Activated CD4-positive, alpha-beta memory T cell treated with anti-CD3 and anti-CD28 coated beads, Interleukin-2, amount 10 ng/mL, durations not matched to agents 7 days and 5 days (primary cell): ENCODE results near the gene MYO3B. TPM values are rescaled to one million over a fixed set of nuclear protein-coding genes. Genes with fewer than 3 reads are reported as not detected.
"Not testable (repeated sequence)": the region's sequence is repeated elsewhere in the genome, so short reads cannot be mapped to it uniquely, and the experiment has no call there.

Source experiments
- CTCF ChIA-PET: fragments of 350-600 bp; sonication (Branson Sonifier 250); formaldehyde crosslinking; loops from one replicate; lab custom pipeline; 2021; ENCODE audit warnings: antibody characterized with exemption, inconsistent platforms; lab: Charles Lee
- POLR2A ChIA-PET: fragments of 350-600 bp; sonication (Branson Sonifier 250); formaldehyde crosslinking; loops from one replicate; lab custom pipeline; 2021; ENCODE audit warnings: antibody characterized with exemption; lab: Charles Lee
- DNase-seq: peaks from one replicate; pipeline ENCODE4 v3.0.0-alpha.2; 2020
- H3K27ac Mint-ChIP-seq: one replicate; pipeline ENCODE4 v1.8.0; 2021; ENCODE audit warnings: mild to moderate bottlenecking, mixed read lengths
- H3K27me3 Mint-ChIP-seq: one replicate; pipeline ENCODE4 v1.8.0; 2021; ENCODE audit warnings: mixed read lengths
- H3K36me3 Mint-ChIP-seq: one replicate; pipeline ENCODE4 v1.8.0; 2021; ENCODE audit warnings: low read depth, mixed read lengths
- H3K4me1 Mint-ChIP-seq: one replicate; pipeline ENCODE4 v1.8.0; 2021; ENCODE audit warnings: mixed read lengths
- H3K4me3 Mint-ChIP-seq: one replicate; pipeline ENCODE4 v1.8.0; 2021; ENCODE audit warnings: mild to moderate bottlenecking, mixed read lengths
- H3K9me3 Mint-ChIP-seq: one replicate; pipeline ENCODE4 v1.8.0; 2021; ENCODE audit warnings: mixed read lengths
- total RNA-seq, 2 experiments: library from RNA; stranded (reverse); gene quantifications; one replicate each; pipeline ENCODE4 v1.2.3, GENCODE V29; 2021

MYO3B gene
- total RNA-seq, 2 experiments from 2014 or later, result 0.18 to 0.38 TPM

- H3K27me3 Mint-ChIP-seq, result peaks cover 7% of the 10 kb centered on the region
- H3K36me3 Mint-ChIP-seq, result no peaks in the 10 kb centered on the region
- H3K4me1 Mint-ChIP-seq, result no peaks in the 10 kb centered on the region
- H3K4me3 Mint-ChIP-seq, result no peak overlapping the region
- DNase-seq, result no peak
- H3K9me3 Mint-ChIP-seq, result no peaks in the 10 kb centered on the region
- ChIA-PET CTCF (no interaction called here), POLR2A (no interaction called here)
- H3K27ac Mint-ChIP-seq, result no peak overlapping the region
These were observed 30.0 kb downstream of the MYO3B start for GRCh38 chr2:170207901-170208300.

GRCh38 chr2:170208967-170209366 lies 31.0 kb downstream of the MYO3B start:
- Mint-ChIP-seq H3K27me3 (peaks cover 5% of the 10 kb centered on the region), H3K4me3 (no peak overlapping the region), H3K36me3 (no peaks in the 10 kb centered on the region), H3K27ac (no peak overlapping the region), H3K4me1 (no peaks in the 10 kb centered on the region), H3K9me3 (no peaks in the 10 kb centered on the region)
- CTCF ChIA-PET, result no interaction called here
- DNase-seq, result no peak
- POLR2A ChIA-PET, result no interaction called here

DNA sequence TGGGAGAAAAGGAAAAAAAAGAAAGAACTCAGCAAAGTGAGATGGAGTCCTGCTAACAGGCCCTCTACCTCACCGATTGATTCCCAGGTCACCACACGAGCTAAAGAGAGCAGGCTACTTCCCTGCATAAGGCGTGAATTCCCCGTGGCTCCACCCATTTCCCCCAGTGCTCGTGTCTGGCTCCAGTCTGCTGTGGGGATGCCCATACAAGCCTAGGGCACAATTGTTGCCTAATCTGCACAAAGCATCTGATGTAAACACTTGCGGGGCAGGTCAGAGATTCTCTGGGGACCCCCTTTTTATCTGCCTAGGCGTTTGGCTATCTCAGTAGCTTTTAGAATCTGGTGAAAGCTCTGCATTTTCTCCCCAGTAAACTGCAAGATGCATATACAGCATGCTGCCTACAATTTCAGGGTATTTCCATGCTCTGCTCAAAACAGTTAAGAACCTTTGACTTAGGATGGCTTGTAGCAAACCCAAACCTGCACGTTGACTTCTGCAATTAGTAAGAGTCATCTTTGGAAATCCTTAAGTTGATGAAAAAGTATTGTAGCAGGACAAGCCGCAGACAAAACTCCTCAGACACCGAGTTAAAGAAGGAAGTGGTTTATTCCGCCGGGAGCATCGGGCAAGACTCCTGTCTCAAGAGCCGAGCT lies 34.8 kb downstream of the MYO3B start:
- H3K27ac Mint-ChIP-seq, result no peak overlapping the region
- no peaks in the 10 kb centered on the region for H3K9me3 Mint-ChIP-seq
- POLR2A ChIA-PET, result no interaction called here
- H3K4me1 Mint-ChIP-seq, result no peaks in the 10 kb centered on the region
- H3K4me3 Mint-ChIP-seq, result no peak overlapping the region
- peaks cover 3% of the 10 kb centered on the region for H3K27me3 Mint-ChIP-seq
- CTCF ChIA-PET, result no interaction called here
- no peak for DNase-seq
- no peaks in the 10 kb centered on the region for H3K36me3 Mint-ChIP-seq

DNA sequence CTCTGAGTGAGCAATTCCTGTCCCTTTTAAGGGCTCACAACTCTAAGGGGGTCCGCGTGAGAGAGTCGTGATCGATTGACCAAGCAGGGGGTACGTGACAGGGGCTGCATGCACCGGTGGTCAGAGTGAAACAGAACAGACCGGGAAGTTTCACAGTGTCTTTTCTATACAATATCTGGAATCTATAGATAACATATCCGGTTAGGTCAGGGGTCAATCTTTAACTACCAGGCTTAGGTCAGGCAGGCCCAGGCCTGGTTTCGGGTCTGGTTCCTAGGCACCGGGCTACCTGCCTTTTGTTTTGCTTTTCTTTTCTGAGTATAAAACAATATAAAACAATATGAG lies 35.3 kb downstream of the MYO3B start:
- CTCF ChIA-PET, DNase-seq, H3K36me3 Mint-ChIP-seq, H3K4me3 Mint-ChIP-seq, H3K9me3 Mint-ChIP-seq, H3K4me1 Mint-ChIP-seq, H3K27me3 Mint-ChIP-seq, H3K27ac Mint-ChIP-seq, POLR2A ChIA-PET: not testable (repeated sequence)

GRCh38 chr2:170213651-170214050 lies 35.7 kb downstream of the MYO3B start:
- H3K27ac Mint-ChIP-seq, result no peak overlapping the region
- ChIA-PET CTCF (no interaction called here), POLR2A (no interaction called here)
- peaks cover 3% of the 10 kb centered on the region for H3K27me3 Mint-ChIP-seq
- no peak for DNase-seq
- no peak overlapping the region for H3K4me3 Mint-ChIP-seq
- H3K9me3 Mint-ChIP-seq, result no peaks in the 10 kb centered on the region
- H3K36me3 Mint-ChIP-seq, result no peaks in the 10 kb centered on the region
- no peaks in the 10 kb centered on the region for H3K4me1 Mint-ChIP-seq

DNA sequence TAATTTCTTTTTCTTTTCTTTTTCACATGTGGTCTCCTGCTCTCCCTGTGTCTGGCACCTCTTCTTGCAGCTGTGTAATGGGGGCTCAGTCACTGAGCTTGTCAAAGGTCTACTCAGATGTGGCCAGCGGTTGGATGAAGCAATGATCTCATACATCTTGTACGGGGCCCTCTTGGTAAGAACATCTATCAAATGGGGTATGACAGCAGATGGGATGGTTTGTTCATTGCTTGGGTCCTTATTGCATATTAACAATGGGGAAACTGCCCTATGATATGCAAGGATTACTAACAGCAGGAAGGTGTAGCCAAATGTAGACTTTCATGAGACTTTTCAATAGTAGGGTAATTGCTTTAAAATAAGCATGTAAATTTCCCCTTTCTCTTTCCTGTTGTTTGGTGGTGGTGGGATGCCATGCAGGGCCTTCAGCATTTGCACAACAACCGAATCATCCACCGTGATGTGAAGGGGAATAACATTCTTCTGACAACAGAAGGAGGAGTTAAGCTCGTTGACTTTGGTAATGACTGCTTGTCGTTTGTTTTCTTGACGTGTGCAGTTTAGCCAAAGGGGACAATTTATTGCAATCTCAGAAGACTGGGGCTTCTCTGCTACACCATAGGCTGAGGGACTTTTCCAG lies 36.5 kb downstream of the MYO3B start:
- no peaks in the 10 kb centered on the region for H3K36me3 Mint-ChIP-seq
- H3K27me3 Mint-ChIP-seq, result peaks cover 3% of the 10 kb centered on the region
- no peak for DNase-seq
- POLR2A ChIA-PET, result no interaction called here
- H3K4me1 Mint-ChIP-seq, result no peaks in the 10 kb centered on the region
- CTCF ChIA-PET, result interaction anchor here (0.6 kb wide), 1 partner anchor 648 kb away, joined by 3 read pairs; no protein-coding TSS in a partner anchor
- H3K4me3 Mint-ChIP-seq, result no peak overlapping the region
- no peak overlapping the region for H3K27ac Mint-ChIP-seq
- H3K9me3 Mint-ChIP-seq, result no peaks in the 10 kb centered on the region

- CTCF ChIA-PET, result interaction anchor here (0.6 kb wide), 1 partner anchor 648 kb away, joined by 3 read pairs; no protein-coding TSS in a partner anchor
- peaks cover 3% of the 10 kb centered on the region for H3K27me3 Mint-ChIP-seq
- POLR2A ChIA-PET, result no interaction called here
- H3K4me3 Mint-ChIP-seq, result no peak overlapping the region
- H3K4me1 Mint-ChIP-seq, result no peaks in the 10 kb centered on the region
- DNase-seq, result no peak
- no peaks in the 10 kb centered on the region for H3K36me3 Mint-ChIP-seq
- H3K9me3 Mint-ChIP-seq, result no peaks in the 10 kb centered on the region
- H3K27ac Mint-ChIP-seq, result no peak overlapping the region
These were observed 37.1 kb downstream of the MYO3B start for GRCh38 chr2:170215021-170215420.

DNA sequence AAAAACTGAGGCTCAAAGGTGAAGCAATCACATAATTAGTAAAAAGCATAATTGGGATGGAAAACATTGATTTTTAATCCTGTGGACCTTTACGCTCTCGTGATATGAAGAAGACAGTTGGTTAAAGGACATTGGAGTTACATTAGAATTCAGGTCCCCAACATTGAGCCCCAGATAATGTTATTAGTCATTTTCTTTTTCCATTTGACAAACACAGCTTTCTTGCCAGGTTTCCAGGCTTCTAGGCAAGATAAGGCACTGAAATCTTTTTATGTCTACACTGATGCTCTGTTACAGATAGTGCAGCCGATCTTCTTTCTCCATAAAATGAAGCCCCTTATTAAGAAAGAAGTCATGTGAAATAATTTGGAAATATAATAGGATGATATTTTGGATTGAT lies 38.5 kb downstream of the MYO3B start:
- Mint-ChIP-seq H3K4me1 (no peaks in the 10 kb centered on the region), H3K27ac (no peak overlapping the region), H3K27me3 (peaks cover 3% of the 10 kb centered on the region), H3K4me3 (no peak overlapping the region), H3K9me3 (no peaks in the 10 kb centered on the region), H3K36me3 (no peaks in the 10 kb centered on the region)
- CTCF ChIA-PET, result no interaction called here
- POLR2A ChIA-PET, result no interaction called here
- no peak for DNase-seq

DNA sequence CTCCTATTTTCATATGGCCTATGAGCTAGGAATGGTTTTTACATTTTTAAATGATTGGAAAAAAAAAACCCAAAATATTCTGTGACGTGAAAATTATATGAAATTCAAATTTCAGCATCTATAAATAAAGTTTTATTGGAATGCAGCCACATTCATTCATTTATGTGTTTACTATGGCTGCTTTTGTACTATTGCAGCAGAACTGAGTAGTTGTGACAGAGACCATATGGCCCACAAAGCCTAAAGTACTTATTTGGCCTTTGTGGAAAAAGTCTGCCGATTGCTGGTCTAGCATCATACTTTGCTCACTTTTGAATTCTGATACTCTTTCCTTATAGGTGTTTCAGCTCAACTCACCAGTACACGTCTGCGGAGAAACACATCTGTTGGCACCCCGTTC lies 39.0 kb downstream of the MYO3B start:
- Mint-ChIP-seq H3K4me3 (no peak overlapping the region), H3K9me3 (no peaks in the 10 kb centered on the region), H3K36me3 (no peaks in the 10 kb centered on the region), H3K4me1 (no peaks in the 10 kb centered on the region), H3K27me3 (peaks cover 3% of the 10 kb centered on the region), H3K27ac (no peak overlapping the region)
- ChIA-PET POLR2A (no interaction called here), CTCF (interaction anchor here (0.9 kb wide), 1 partner anchor 20 kb away, joined by 3 read pairs; no protein-coding TSS in a partner anchor)
- no peak for DNase-seq

GRCh38 chr2:170217778-170218251 lies 39.9 kb downstream of the MYO3B start:
- Mint-ChIP-seq H3K9me3 (no peaks in the 10 kb centered on the region), H3K4me1 (no peaks in the 10 kb centered on the region), H3K27me3 (peaks cover 3% of the 10 kb centered on the region), H3K4me3 (no peak overlapping the region), H3K36me3 (no peaks in the 10 kb centered on the region), H3K27ac (no peak overlapping the region)
- ChIA-PET CTCF (interaction anchor here (0.9 kb wide), 1 partner anchor 19 kb away, joined by 3 read pairs; no protein-coding TSS in a partner anchor), POLR2A (no interaction called here)
- no peak for DNase-seq

GRCh38 chr2:170218456-170218855 lies 40.5 kb downstream of the MYO3B start:
- peaks cover 3% of the 10 kb centered on the region for H3K27me3 Mint-ChIP-seq
- ChIA-PET POLR2A (no interaction called here), CTCF (no interaction called here)

DNA sequence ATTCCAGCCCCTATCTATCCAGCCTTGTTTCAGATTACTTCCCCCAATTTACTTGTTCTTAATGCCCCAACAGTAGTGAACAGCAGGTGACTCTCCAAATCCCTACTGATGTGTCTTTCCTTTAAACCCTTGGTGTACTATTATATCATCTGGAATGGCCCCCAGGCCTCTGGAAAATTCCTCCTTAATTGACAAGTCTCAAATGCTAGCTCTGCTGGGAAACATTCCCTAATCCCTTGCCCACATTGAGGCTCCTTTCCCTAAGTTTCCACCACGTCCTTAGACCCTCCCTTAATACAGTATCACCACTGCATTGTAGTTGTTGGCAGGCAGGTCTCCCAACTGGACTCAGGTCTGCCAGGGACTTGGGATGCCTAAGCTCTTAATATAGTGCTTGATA lies 41.0 kb downstream of the MYO3B start:
- Mint-ChIP-seq H3K27me3 (peaks cover 3% of the 10 kb centered on the region), H3K9me3 (no peaks in the 10 kb centered on the region), H3K4me3 (no peak overlapping the region), H3K27ac (no peak overlapping the region), H3K36me3 (no peaks in the 10 kb centered on the region), H3K4me1 (no peaks in the 10 kb centered on the region)
- ChIA-PET CTCF (no interaction called here), POLR2A (no interaction called here)
- no peak for DNase-seq

More at GRCh38 chr2:170218456-170218855, 40.5 kb downstream of the MYO3B start:
- Mint-ChIP-seq H3K4me1 (no peaks in the 10 kb centered on the region), H3K36me3 (no peaks in the 10 kb centered on the region), H3K27ac (no peak overlapping the region), H3K9me3 (no peaks in the 10 kb centered on the region), H3K4me3 (no peak overlapping the region)
- DNase-seq, result no peak

GRCh38 chr2:170221317-170222288 lies 43.7 kb downstream of the MYO3B start:
- ChIA-PET CTCF (interaction anchor here (0.6 kb wide), 1 partner anchor 522 kb away, joined by 5 read pairs; no protein-coding TSS in a partner anchor), POLR2A (no interaction called here)
- H3K27me3 Mint-ChIP-seq, result no peaks in the 10 kb centered on the region
- H3K9me3 Mint-ChIP-seq, result no peaks in the 10 kb centered on the region
- no peaks in the 10 kb centered on the region for H3K36me3 Mint-ChIP-seq
- no peak for DNase-seq
- no peak overlapping the region for H3K4me3 Mint-ChIP-seq
- no peaks in the 10 kb centered on the region for H3K4me1 Mint-ChIP-seq
- H3K27ac Mint-ChIP-seq, result no peak overlapping the region
